IPS-18c (cell line): ENCODE results near the gene FNDC3A.
"Not testable (repeated sequence)": the region's sequence is repeated elsewhere in the genome, so short reads cannot be mapped to it uniquely, and the experiment has no call there.

Source experiments
- H3K4me3 ChIP-seq: 2 replicates; pipeline ENCODE4 v1.7.0; 2013; ENCODE audit warnings: low read depth, mild to moderate bottlenecking, low read length, moderate library complexity; ENCODE audit not compliant: insufficient read depth
- H3K9me3 ChIP-seq: one replicate; pipeline ENCODE4 v1.6.1; 2013; ENCODE audit warnings: mild to moderate bottlenecking, low read length, moderate library complexity; ENCODE audit not compliant: control insufficient read depth, insufficient read depth

FNDC3A gene

GRCh38 chr13:48973845-48974431 lies 1.8 kb upstream of the FNDC3A start:
- H3K4me3 ChIP-seq, result no peak overlapping the region
- no peaks in the 10 kb centered on the region for H3K9me3 ChIP-seq

- Histone ChIP-seq H3K9me3 (no peaks in the 10 kb centered on the region), H3K4me3 (peak overlapping the region; percentile 89)
Observed at GRCh38 chr13:48975101-48975855, 434 bp upstream of the FNDC3A start.

- no peaks in the 10 kb centered on the region for H3K9me3 ChIP-seq
- H3K4me3 ChIP-seq, result peak overlapping the region; percentile 89
Observed at GRCh38 chr13:48976576-48977285, 1.0 kb downstream of the FNDC3A start.

GRCh38 chr13:48977286-48977625 lies 1.5 kb downstream of the FNDC3A start:
- Histone ChIP-seq H3K9me3 (no peaks in the 10 kb centered on the region), H3K4me3 (peak overlapping the region; percentile 89)

GRCh38 chr13:48977973-48978372 lies 2.3 kb downstream of the FNDC3A start:
- no peaks in the 10 kb centered on the region for H3K9me3 ChIP-seq
- H3K4me3 ChIP-seq, result no peak overlapping the region

GRCh38 chr13:48978942-48979601 lies 3.4 kb downstream of the FNDC3A start:
- H3K9me3 ChIP-seq, result no peaks in the 10 kb centered on the region
- H3K4me3 ChIP-seq, result no peak overlapping the region

- Histone ChIP-seq H3K9me3 (no peaks in the 10 kb centered on the region), H3K4me3 (no peak overlapping the region)
Observed at GRCh38 chr13:48979892-48980291, 4.2 kb downstream of the FNDC3A start.

GRCh38 chr13:48983331-48983730 lies 7.6 kb downstream of the FNDC3A start:
- Histone ChIP-seq H3K9me3 (no peaks in the 10 kb centered on the region), H3K4me3 (no peak overlapping the region)

GRCh38 chr13:48985756-48986155 lies 10.0 kb downstream of the FNDC3A start:
- Histone ChIP-seq H3K9me3 (no peaks in the 10 kb centered on the region), H3K4me3 (no peak overlapping the region)

GRCh38 chr13:48990900-48991299 lies 15.2 kb downstream of the FNDC3A start:
- H3K9me3 ChIP-seq, result no peaks in the 10 kb centered on the region
- H3K4me3 ChIP-seq, result no peak overlapping the region

- Histone ChIP-seq H3K9me3 (no peaks in the 10 kb centered on the region), H3K4me3 (no peak overlapping the region)
Observed at GRCh38 chr13:48993150-48993549, 17.4 kb downstream of the FNDC3A start.

GRCh38 chr13:48994706-48995105 lies 19.0 kb downstream of the FNDC3A start:
- no peaks in the 10 kb centered on the region for H3K9me3 ChIP-seq
- H3K4me3 ChIP-seq, result no peak overlapping the region

- H3K9me3 ChIP-seq, result no peaks in the 10 kb centered on the region
Observed at GRCh38 chr13:48998641-48999292, 23.1 kb downstream of the FNDC3A start.

GRCh38 chr13:49000247-49000646 lies 24.5 kb downstream of the FNDC3A start:
- no peaks in the 10 kb centered on the region for H3K9me3 ChIP-seq
- no peak overlapping the region for H3K4me3 ChIP-seq

More at GRCh38 chr13:48998641-48999292, 23.1 kb downstream of the FNDC3A start:
- H3K4me3 ChIP-seq, result no peak overlapping the region

GRCh38 chr13:49018986-49019635 lies 43.4 kb downstream of the FNDC3A start:
- H3K9me3 ChIP-seq, H3K4me3 ChIP-seq: not testable (repeated sequence)

GRCh38 chr13:49020328-49020727 lies 44.6 kb downstream of the FNDC3A start:
- H3K9me3 ChIP-seq, result peaks cover 5% of the 10 kb centered on the region
- no peak overlapping the region for H3K4me3 ChIP-seq
